ENCODE measurements around the gene TYMP. TPM values are rescaled to one million over a fixed set of nuclear protein-coding genes. Genes with fewer than 3 reads are reported as not detected.
A peak's percentile ranks its signal among the peaks of the same experiment; 100 is the strongest.
"Not testable (repeated sequence)": the region's sequence is repeated elsewhere in the genome, so short reads cannot be mapped to it uniquely, and the experiment has no call there.

The TYMP gene
- total and polyA plus RNA-seq, 3 donors from 2014 or later, result 12.5 to 25.9 (median 15.4) TPM

DNA sequence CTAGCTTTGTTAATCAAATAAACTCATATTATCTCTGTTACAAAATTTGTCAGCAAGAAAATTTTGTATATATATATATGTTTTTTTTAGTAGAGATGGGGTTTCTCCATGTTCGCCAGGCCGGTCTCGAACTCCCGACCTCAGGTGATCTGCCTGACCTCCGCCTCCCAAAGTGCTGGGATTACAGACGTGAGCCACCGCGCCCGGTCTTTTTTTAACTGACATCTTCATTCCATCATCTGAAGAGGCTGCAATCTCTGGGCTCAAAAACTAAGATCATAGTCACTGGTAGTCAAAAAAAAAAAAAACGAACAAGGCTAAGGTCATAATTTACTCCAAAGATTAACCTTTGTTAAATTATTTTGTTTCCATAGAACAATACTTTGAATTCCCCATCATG, 10.6 kb upstream of the TYMP start:
- Histone ChIP-seq H3K9me3 (no peaks in the 10 kb centered on the region), H3K36me3 (ENCODE audit: low read depth, missing control alignments) (no peaks in the 10 kb centered on the region), H3K27ac (no peak overlapping the region), H3K4me1 (no peaks in the 10 kb centered on the region), H3K27me3 (no peaks in the 10 kb centered on the region), H3K4me3 (no peak overlapping the region)
- 82 to 88% methylated on average over 10 of the region's 10 CpGs for WGBS, 2 donors
- intact Hi-C loops (cut with DNase I; ENCODE audit: low total_unique reads), result no loop called here
- TF ChIP-seq POLR2A (IDR thresholded peaks at IDR 0.05), result no peak
- TF ChIP-seq, protein P1, sequence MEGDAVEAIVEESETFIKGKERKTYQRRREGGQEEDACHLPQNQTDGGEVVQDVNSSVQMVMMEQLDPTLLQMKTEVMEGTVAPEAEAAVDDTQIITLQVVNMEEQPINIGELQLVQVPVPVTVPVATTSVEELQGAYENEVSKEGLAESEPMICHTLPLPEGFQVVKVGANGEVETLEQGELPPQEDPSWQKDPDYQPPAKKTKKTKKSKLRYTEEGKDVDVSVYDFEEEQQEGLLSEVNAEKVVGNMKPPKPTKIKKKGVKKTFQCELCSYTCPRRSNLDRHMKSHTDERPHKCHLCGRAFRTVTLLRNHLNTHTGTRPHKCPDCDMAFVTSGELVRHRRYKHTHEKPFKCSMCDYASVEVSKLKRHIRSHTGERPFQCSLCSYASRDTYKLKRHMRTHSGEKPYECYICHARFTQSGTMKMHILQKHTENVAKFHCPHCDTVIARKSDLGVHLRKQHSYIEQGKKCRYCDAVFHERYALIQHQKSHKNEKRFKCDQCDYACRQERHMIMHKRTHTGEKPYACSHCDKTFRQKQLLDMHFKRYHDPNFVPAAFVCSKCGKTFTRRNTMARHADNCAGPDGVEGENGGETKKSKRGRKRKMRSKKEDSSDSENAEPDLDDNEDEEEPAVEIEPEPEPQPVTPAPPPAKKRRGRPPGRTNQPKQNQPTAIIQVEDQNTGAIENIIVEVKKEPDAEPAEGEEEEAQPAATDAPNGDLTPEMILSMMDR (IDR thresholded peaks at IDR 0.05), result no peak
- no peak for DNase-seq

DNA sequence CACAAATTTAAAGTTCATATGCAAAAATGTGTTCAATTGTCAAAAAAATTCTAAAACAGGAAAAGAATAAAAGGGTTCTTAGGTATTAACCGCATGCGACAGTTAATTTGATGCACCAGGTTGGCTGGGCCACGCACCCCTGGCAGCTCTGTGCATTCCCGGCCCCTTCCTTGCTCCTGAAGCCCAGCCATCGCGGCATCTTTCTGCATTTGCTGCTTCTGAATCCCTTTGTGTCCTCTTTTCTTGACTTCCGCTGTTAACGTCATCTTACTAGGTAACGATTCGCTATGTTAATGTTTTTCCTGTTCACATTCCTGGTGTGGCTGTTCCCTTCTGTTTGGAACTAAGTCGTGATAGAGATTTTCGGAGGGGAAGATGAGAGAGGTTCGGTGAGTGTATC, 8.0 kb upstream of the TYMP start:
- DNase-seq, result no peak
- Histone ChIP-seq H3K9me3 (no peaks in the 10 kb centered on the region), H3K4me3 (no peak overlapping the region), H3K36me3 (ENCODE audit: low read depth, missing control alignments) (no peaks in the 10 kb centered on the region), H3K27ac (no peak overlapping the region), H3K4me1 (no peaks in the 10 kb centered on the region), H3K27me3 (no peaks in the 10 kb centered on the region)
- intact Hi-C loops (cut with DNase I; ENCODE audit: low total_unique reads), result no loop called here
- 84 to 89% methylated on average over 13 of the region's 13 CpGs for whole genome bisulfite sequencing, 2 donors
- TF ChIP-seq POLR2A (IDR thresholded peaks at IDR 0.05), result no peak

DNA sequence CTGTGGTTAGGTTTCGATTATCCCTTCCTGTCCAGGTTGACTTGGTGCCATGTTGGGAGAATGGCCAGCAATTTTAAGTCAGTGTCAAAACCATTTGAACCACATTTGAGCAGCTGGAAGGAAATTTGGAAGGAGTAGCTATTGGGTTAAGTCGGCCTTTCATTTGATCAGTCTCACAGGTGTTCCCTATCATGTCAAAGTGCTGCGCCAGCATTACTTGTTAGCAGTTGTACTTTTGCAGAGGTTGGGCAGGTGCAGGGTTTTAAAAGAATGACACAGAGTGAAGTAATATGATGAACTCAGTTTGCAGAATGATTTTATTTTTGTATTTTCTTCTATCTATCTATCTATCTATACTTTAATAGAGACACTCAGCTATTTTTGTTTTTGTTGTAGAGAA, 6.4 kb upstream of the TYMP start:
- Histone ChIP-seq H3K36me3 (ENCODE audit: low read depth, missing control alignments) (no peaks in the 10 kb centered on the region), H3K27me3 (no peaks in the 10 kb centered on the region), H3K27ac (no peak overlapping the region), H3K4me3 (no peak overlapping the region), H3K9me3 (no peaks in the 10 kb centered on the region), H3K4me1 (peaks cover 6% of the 10 kb centered on the region)
- intact Hi-C loops (cut with DNase I; ENCODE audit: low total_unique reads), result no loop called here
- TF ChIP-seq, protein P1 (IDR thresholded peaks at IDR 0.05), result no peak
- TF ChIP-seq POLR2A (IDR thresholded peaks at IDR 0.05), result no peak
- WGBS, 2 donors, result 72 to 77% methylated on average over 3 of the region's 3 CpGs
- no peak for DNase-seq

DNA sequence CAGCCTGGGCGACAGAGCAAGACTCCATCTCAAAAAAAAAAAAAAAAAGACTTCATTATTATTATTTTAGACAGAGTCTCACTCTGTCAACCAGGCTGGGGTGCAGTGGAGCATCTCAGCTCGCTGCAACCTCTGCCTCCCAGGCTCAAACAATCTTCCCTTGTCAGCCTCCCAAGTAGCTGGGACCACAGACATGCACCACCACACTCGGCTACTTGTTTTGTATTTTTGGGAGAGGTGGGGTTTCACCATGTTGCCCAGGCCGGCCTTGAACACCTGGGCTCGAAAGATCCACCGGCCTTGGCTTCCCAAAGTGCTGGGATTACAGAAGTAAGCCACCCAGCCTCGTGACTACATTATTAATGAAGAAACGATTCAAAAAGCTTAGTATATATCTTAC, 5.3 kb upstream of the TYMP start:
- Histone ChIP-seq H3K27me3 (no peaks in the 10 kb centered on the region), H3K9me3 (no peaks in the 10 kb centered on the region), H3K27ac (no peak overlapping the region), H3K36me3 (ENCODE audit: low read depth, missing control alignments) (no peaks in the 10 kb centered on the region), H3K4me3 (no peak overlapping the region), H3K4me1 (peaks cover 14% of the 10 kb centered on the region)
- TF ChIP-seq, protein P1 (IDR thresholded peaks at IDR 0.05), result no peak
- TF ChIP-seq POLR2A (IDR thresholded peaks at IDR 0.05), result no peak
- DNase-seq, result no peak
- 86 to 87% methylated on average over 8 of the region's 8 CpGs for WGBS, 2 donors
- intact Hi-C loops (cut with DNase I; ENCODE audit: low total_unique reads), result no loop called here

DNA sequence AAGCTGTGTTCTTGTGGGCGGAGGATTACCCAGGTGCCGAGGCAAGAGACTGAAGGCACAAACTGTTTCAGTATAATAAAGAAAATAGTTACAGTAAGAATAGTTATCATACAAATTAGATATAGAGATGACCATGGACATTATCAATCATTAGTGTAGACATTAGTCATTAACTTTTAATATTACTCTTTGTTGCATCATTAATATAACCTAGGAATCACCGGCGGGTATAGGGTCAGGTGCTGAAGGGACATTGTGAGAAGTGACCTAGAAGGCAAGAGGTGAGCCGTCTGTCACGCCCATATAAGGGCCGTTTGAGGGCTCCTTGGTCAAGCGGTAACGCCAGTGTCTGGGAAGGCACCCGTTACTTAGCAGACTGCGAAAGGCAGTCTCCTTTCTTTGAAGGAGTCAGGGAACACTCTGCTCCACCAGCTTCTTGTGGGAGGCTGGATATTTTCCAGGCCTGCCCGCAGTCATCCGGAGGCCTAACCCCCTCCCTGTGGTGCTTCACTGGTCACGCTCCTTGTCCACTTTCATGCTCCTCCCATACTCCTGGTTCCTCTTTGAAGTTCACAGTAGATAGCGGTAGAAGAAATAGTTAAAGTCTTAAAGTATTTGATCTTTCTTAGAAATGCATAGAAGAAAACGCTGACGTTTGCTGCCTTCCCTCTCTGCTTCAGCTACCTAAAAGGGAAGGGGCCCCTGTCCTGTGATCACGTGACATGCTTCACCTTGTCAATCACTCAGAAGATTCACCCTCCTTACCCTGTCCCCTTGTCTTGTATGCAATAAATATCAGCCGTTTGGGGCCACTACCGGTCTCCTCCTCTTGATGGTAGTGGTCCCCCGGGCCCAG, 4.3 kb upstream of the TYMP start:
- H3K4me3 ChIP-seq; intact Hi-C loops (cut with DNase I; ENCODE audit: low total_unique reads); H3K27me3 ChIP-seq; H3K36me3 ChIP-seq (ENCODE audit: low read depth, missing control alignments); H3K9me3 ChIP-seq: not testable (repeated sequence)
- H3K4me1 ChIP-seq, result peaks cover 14% of the 10 kb centered on the region
- peak; percentile 72 for DNase-seq
- WGBS, 2 donors, result 37 to 50% methylated on average over 20 to 21 of the region's 21 CpGs
- peak overlapping the region; percentile 39 to 51 for H3K27ac ChIP-seq

Data from testis (tissue), 3 donors.